A172 (cell line): ENCODE data around the gene ACTL8. TPM values are rescaled to one million over a fixed set of nuclear protein-coding genes. Genes with fewer than 3 reads are reported as not detected.

Experiments used
- DNase-seq: peaks from one replicate; pipeline ENCODE4 v3.0.0-alpha.2; 2015; ENCODE audit warnings: low spot score
- total RNA-seq: library from RNA; depleted of rRNA; stranded (reverse); fragments of >200 nt; shearing (Covaris generic); gene quantifications from 2 replicates; pipeline ENCODE4 v1.2.3, GENCODE V29; 2014; rRNA removed

The ACTL8 gene
- total RNA-seq: not detected in 2 replicates

GRCh38 chr1:17755120-17755519 is at the start of gene ACTL8:
ACTL8 (plus strand) TSS chr1:17755333; CDS start chr1:17823009, 67,676 bp downstream.
- DNase-seq: no peak

- no peak for DNase-seq
Observed at GRCh38 chr1:17706445-17706844, 48.7 kb upstream of the ACTL8 start.

- no peak for DNase-seq
Observed at GRCh38 chr1:17709981-17710380, 45.2 kb upstream of the ACTL8 start.

DNA sequence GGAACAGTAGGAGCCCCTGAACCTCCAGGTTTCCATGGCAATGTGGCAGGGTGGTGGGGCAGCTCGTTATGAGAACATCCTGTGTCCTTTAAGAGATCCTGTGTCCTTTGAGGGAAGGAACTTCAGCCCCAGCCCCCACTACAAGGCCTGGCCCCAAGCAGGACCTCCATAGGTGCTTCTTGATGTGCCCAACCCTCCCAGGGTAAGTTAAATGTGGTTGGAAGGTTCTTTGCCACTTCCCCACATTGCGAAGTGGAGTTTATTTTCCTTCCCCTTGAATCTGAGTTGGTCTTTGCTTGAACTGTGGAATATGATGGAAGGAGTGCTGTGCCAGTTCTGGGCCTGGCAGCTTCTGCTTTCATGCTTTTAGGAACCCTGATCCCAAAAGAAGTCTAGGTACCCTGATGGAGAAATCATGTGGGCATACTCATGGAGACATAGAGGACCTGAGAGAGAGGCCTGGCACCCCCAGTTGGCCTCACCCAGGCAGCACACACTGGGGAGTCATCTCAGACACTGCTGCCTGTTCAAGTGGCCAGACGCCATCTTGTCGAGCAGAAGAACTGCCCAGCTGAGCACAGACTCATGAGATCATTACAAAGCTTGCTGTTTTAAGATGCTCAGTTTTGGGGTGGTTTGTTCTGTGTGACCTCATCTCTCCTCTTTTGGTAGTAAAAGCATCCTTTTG is 44.1 kb upstream of the ACTL8 start:
- DNase-seq: no peak

DNA sequence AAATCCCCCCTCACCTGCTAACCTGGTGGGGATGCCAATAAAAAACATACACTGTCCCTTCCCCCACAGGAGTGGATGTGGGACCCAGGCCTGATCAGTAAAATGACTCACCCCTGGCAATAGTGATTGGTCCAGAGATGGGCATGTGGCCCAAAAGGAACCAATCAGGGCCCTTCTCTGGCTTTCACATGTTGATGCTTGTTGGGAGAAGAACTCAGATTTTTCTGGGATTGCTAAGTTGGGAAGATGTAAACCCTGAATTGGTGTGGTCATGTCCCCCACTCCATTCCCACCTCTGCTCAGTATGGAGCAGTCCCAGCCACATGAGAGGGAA is 43.6 kb upstream of the ACTL8 start:
- no peak for DNase-seq

DNA sequence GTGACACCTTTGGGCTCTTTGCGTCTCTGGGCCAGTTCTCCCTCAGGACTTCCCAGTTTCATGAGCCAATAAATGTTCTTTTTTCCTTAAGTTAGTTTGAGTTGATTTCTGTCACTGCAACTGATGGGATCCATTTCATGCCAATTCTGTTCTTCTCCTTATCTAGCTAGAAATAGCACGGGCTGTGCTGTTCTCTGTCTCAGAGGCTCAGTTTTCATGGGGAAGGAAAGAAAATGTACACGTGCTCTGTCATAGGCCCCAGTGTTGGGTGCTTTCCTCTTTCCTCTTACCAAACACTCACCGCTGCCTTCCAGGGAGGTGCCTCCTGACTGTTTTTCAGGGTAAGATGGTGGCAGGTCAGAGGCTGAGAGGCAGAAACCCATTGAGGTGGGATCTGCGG is 43.2 kb upstream of the ACTL8 start:
- DNase-seq: no peak

DNA sequence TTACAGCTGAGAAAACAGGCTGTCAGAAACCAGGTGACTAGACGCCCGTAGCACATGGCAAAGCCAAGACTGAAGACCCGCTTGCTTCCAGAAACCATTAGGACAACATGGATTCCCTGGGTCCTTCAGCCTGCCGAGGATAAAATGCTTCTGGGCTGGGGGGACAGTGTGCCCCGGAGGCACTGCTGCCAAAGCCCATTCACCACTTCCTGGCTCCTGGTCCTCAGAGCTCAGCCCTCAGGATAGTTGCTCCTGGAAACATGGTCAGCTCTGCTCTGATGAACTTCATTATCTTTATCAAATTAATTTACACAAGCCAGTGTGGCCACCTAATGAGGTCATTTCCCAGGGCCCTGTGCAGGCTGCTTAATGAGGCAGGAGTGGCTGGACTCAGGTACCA is 41.1 kb upstream of the ACTL8 start:
- no peak for DNase-seq

DNA sequence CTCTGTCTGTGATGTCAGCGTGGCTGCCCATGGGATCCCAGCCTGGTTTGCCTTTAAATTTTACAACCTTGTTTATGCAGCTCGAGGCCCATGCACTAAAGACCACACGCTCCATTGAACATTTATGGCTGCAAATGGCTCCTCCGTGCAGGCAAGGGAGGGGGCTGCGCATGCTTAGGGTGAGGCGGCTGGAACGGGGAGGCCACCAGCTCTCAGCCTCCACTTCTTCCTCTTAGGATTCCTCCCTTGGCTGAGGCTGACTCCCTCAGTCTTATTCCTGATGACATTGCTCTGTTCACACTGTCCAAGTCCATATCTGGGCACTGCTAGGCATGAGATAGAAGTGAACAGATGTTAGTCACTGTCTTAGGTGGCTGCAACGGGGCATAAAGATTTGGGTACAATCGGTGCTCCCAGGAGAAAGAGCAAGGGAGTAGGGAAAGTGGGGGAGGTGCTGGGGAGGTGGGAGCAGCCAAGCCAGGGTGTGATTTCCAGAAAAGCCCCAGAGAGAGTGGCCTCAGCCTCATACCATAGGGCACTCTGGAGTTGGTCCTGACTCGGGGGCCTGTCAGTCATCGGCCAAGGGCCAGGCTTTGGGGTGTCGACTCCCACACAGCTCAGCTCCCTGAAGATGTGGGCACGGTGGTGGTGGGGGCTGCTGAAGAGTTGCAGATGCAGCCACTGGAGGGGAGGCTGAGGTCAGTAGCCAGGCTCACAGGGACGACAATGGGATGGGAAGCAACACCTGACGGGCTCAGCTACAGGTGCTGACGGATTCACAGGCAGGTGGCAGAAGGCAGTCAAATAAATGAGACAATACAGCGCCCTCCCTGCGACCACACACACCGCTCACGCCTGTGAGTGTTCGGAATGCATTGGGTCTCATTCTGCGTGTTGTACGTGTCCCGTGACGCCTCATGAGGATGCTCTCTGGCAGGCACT is 37.3 kb upstream of the ACTL8 start:
- DNase-seq: no peak

- peak; percentile 33 for DNase-seq
Observed at GRCh38 chr1:17719874-17720273, 35.3 kb upstream of the ACTL8 start.

DNA sequence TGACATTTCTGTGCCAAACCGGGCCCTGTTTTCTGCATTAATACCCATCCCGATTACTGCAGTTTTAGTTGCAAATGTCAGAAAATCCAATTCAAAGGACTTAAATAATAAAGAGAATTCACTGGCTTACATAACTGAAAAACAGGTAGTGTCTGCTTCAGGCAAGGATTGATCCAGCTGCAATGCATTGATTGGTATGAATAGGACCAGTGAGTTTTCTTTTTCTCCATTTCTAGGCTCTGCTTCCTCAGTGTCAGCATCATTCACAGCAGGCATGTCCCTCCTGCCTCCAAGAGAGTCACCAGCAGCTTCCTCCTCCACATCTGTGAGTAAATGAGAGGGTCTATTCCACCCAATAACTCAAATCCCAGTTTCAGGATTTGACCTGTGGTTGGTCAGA is 33.7 kb upstream of the ACTL8 start:
- DNase-seq: no peak

DNA sequence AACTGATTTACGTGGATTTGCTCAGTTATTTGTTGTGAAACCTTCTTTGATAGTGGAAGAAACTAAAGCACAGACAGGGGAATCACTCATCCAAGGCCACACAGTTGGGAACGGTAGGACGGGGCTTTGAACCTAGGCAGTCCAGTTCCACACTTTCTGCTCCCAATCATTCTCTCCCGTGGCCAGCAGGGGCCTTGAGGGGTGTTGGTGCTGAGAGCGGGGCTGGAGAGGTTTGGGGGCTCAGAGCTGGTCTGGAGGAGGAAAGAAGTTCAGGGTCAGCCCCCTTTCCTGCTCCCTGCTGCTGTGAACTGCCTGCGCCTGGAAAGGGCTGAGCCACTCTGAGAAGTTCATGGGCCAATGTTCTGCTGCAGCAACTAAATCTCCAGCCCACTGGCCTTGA is 31.4 kb upstream of the ACTL8 start:
- no peak for DNase-seq

GRCh38 chr1:17724150-17724549 is 31.0 kb upstream of the ACTL8 start:
- DNase-seq: no peak

- DNase-seq: peak; percentile 12
Observed at GRCh38 chr1:17725084-17725719, 29.9 kb upstream of the ACTL8 start.

GRCh38 chr1:17725811-17726582 is 29.1 kb upstream of the ACTL8 start:
- DNase-seq: no peak

DNA sequence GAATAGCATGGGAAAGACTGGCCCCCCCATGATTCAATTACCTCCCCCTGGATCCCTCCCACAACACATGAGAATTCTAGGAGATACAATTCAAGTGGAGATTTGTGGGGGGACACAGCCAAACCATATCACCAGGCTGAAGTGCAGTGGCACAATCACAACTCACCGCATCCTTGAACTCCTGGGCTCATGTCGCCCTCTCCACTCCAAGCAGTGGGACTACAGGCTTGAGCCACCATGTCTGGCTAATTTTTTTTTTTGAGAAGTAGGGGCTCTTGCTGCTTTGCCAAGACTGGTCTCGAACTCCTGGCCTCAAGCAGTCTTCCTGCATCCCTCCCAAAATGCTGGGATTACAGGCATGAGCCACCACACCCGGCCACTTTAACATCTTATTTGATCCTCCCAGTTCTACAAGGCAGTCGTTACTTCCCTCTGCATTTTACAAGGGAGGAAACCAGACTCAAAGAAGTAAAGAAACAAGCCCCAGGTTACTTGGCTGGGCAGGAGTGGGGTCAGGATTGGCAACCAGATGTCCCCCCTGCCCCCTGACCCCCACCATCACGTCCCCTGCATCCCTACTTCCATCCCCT is 26.9 kb upstream of the ACTL8 start:
- DNase-seq: no peak

DNA sequence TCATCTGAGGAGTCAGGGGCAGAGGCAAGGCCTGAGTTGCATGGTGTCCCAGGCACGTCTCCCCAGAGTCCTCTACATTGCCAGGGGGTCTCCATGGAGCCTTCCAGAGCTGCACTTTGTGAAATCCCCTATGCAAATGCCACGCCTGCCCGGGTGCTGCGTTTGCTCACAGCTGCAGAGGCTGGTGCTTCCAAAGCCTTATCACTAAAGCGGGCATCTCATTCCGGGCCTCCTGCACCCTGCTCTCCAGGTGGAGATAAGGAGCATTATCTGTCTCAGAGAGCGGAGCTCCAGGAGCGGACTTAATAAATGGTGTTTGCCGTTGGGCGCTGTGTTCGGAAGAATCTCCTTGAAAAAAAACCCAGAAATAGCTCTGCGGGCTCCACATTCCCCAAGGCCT is 25.9 kb upstream of the ACTL8 start:
- DNase-seq: no peak

GRCh38 chr1:17729909-17730308 is 25.2 kb upstream of the ACTL8 start:
- DNase-seq: no peak

- DNase-seq: no peak
Observed at GRCh38 chr1:17731460-17731859, 23.7 kb upstream of the ACTL8 start.

GRCh38 chr1:17732475-17732874 is 22.7 kb upstream of the ACTL8 start:
- peak; percentile 18 for DNase-seq

DNA sequence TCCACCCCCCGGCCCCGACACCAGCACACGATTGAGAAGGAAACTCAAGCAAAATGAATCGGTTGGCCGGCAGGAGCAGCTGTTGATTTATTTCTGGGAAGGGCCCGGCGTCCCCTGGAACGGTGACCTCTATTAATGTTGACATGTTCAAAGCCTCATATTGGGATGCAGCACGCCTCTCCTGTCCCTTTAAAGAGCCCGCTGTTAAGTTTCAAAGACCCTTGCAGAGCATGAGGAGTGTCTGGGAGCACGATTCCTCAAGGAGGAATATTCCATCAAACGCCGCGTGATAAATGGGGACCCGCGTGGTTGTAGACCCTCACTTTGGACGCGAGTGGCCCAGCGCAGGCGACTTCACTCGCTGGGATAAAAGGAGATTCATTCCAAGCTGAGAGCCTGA is 21.5 kb upstream of the ACTL8 start:
- DNase-seq: no peak

DNA sequence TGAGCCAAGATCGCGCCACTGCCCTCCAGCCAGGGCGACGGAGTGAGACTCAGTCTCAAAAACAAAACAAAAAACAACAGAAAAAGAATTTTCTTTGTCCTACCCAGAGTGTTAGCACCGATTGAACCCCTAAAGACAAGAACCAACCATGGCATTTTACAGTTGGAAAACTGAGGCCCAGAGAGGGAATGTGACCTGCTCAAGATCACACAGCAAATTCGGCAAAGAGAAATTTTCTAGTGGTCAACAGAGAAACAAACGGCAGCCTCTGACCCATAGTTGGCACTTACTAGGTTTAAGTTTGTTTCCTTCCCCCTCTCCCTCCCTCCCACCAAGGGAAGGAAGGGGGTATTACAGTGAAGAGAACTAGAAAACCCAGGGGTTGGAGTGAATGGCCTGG is 20.5 kb upstream of the ACTL8 start:
- no peak for DNase-seq

- no peak for DNase-seq
Observed at GRCh38 chr1:17735348-17735747, 19.8 kb upstream of the ACTL8 start.
